Measurements from ENCODE around the gene ACTRT2. TPM values are rescaled to one million over a fixed set of nuclear protein-coding genes. Genes with fewer than 3 reads are reported as not detected.

The ACTRT2 gene
- total RNA-seq, 1 experiment from 2014 or later = not detected

DNA sequence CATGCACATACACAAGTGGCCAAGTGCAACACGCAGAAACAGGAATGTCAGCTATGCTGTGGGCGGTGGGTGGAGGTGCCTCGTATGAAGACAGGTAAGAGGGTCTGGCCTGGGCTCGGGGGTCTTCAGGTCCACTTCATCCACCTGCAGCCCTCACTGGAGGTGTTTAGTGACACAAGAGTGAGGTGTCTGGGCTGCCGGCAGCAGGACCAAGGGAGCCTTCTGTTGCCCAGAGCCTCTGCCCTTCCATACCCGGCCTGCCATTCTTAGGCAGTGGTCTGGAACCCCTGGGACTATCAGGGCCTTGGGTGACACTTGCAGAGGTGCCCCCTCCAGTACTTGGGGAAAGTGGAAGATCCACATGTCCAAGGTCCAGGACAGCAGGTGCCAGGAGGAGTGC is 21.7 kb upstream of the ACTRT2 start:
- ChIA-PET POLR2A (ENCODE audit: low non-redundant PET) (no interaction called here), CTCF (no interaction called here)
- Histone ChIP-seq H3K27ac (ENCODE audit: low read depth, low read length, poor library complexity, severe bottlenecking) (no peak overlapping the region), H3K36me3 (ENCODE audit: insufficient read depth, low read length, poor library complexity, severe bottlenecking) (no peaks in the 10 kb centered on the region), H3K4me3 (ENCODE audit: low read depth, low read length, poor library complexity, severe bottlenecking) (no peak overlapping the region), H3K4me1 (ENCODE audit: insufficient read depth, low read length, poor library complexity, severe bottlenecking) (no peaks in the 10 kb centered on the region), H3K9me3 (ENCODE audit: low read depth, low read length, poor library complexity, severe bottlenecking) (peaks cover 2% of the 10 kb centered on the region), H3K27me3 (replicated peaks; ENCODE audit: insufficient read depth, low read depth, low read length, poor library complexity) (peaks cover 38% of the 10 kb centered on the region)
- no TSS peak for BruUV-seq (replicated peaks)
- intact Hi-C loops (cut with micrococcal nuclease; ENCODE audit: unreplicated experiment) = no loop called here
- TF ChIP-seq EZH2 (IDR thresholded peaks at IDR 0.05; ENCODE audit: borderline replicate concordance, low read depth, low read length, poor library complexity, severe bottlenecking) = no peak
- TF ChIP-seq, protein P1, sequence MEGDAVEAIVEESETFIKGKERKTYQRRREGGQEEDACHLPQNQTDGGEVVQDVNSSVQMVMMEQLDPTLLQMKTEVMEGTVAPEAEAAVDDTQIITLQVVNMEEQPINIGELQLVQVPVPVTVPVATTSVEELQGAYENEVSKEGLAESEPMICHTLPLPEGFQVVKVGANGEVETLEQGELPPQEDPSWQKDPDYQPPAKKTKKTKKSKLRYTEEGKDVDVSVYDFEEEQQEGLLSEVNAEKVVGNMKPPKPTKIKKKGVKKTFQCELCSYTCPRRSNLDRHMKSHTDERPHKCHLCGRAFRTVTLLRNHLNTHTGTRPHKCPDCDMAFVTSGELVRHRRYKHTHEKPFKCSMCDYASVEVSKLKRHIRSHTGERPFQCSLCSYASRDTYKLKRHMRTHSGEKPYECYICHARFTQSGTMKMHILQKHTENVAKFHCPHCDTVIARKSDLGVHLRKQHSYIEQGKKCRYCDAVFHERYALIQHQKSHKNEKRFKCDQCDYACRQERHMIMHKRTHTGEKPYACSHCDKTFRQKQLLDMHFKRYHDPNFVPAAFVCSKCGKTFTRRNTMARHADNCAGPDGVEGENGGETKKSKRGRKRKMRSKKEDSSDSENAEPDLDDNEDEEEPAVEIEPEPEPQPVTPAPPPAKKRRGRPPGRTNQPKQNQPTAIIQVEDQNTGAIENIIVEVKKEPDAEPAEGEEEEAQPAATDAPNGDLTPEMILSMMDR (conservative IDR thresholded peaks at IDR 0.05; ENCODE audit: low read depth, low read length) = no peak
- DNase-seq (ENCODE audit: low spot score) = no peak

DNA sequence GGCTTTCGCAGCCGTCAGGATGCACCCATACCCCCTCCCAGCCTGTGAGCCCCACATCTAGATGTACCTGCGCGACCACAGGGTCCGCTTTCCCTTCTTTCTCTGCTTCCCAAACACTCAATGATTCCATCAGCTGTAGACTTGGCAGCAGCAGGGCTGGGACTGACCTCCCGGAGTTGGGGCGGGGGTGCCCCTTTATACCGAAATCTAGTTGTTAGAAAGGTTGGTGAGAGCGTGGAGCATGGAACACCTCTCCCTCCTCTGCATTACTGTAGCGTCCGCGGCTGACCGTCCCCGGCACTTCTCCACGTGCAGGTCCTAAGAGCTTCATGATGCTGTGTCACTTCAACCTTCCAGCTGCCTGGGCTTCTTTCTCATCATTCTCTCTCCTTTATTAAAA is 21.1 kb upstream of the ACTRT2 start:
- BruUV-seq (replicated peaks) = no TSS peak
- DNase-seq (ENCODE audit: low spot score) = no peak
- no peaks in the 10 kb centered on the region for H3K36me3 ChIP-seq (ENCODE audit: insufficient read depth, low read length, poor library complexity, severe bottlenecking)
- TF ChIP-seq EZH2 (IDR thresholded peaks at IDR 0.05; ENCODE audit: borderline replicate concordance, low read depth, low read length, poor library complexity, severe bottlenecking) = no peak
- TF ChIP-seq, protein P1 (conservative IDR thresholded peaks at IDR 0.05; ENCODE audit: low read depth, low read length) = no peak
- no peak overlapping the region for H3K27ac ChIP-seq (ENCODE audit: low read depth, low read length, poor library complexity, severe bottlenecking)
- H3K4me1 ChIP-seq (ENCODE audit: insufficient read depth, low read length, poor library complexity, severe bottlenecking) = no peaks in the 10 kb centered on the region
- H3K27me3 ChIP-seq (replicated peaks; ENCODE audit: insufficient read depth, low read depth, low read length, poor library complexity) = peaks cover 42% of the 10 kb centered on the region
- no peaks in the 10 kb centered on the region for H3K9me3 ChIP-seq (ENCODE audit: low read depth, low read length, poor library complexity, severe bottlenecking)
- no peak overlapping the region for H3K4me3 ChIP-seq (ENCODE audit: low read depth, low read length, poor library complexity, severe bottlenecking)
- intact Hi-C loops (cut with micrococcal nuclease; ENCODE audit: unreplicated experiment) = no loop called here
- CTCF ChIA-PET = no interaction called here
- POLR2A ChIA-PET (ENCODE audit: low non-redundant PET) = no interaction called here

DNA sequence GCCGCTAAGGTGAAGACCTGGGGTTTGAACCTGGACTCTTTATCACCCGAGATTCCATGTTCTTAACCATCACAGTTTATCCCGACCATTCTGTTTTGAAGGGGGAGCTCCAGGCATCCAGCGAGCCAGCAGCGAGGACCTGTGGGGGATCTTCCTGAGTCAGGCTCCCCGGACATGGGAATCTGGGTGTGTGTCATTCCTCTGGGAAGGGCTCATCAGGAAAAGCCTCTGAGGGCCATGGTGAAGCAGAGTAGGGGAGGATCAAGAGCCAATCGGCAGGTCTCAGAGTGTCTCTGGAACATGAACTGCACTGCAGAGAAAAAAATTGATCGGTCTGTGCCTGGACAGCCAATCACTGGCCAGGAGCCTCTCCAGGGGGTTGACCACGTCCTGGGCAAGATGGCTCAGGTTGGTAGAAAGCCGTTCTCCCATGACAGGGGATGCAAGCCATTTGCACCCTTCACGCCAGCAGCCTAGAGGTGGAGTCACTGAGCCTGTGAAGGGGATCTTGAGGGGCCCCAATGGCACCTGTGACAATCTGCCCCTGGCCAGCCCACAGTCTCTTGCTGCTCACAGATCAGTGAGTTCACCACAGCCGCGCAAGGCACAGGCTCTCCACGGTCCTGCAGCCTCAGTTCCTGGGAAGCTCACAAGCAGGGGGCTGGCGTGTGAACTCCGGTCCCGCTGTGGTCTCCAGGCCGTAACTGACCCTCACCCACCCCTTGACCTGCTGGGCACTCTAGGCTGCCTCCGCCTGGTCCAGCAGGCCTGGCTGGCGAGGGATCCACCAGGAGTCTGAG is 20.4 kb upstream of the ACTRT2 start:
- Histone ChIP-seq H3K36me3 (ENCODE audit: insufficient read depth, low read length, poor library complexity, severe bottlenecking) (no peaks in the 10 kb centered on the region), H3K9me3 (ENCODE audit: low read depth, low read length, poor library complexity, severe bottlenecking) (no peaks in the 10 kb centered on the region), H3K27ac (ENCODE audit: low read depth, low read length, poor library complexity, severe bottlenecking) (no peak overlapping the region), H3K27me3 (replicated peaks; ENCODE audit: insufficient read depth, low read depth, low read length, poor library complexity) (peaks cover 42% of the 10 kb centered on the region), H3K4me1 (ENCODE audit: insufficient read depth, low read length, poor library complexity, severe bottlenecking) (no peaks in the 10 kb centered on the region), H3K4me3 (ENCODE audit: low read depth, low read length, poor library complexity, severe bottlenecking) (no peak overlapping the region)
- ChIA-PET CTCF (no interaction called here), POLR2A (ENCODE audit: low non-redundant PET) (no interaction called here)
- no peak for DNase-seq (ENCODE audit: low spot score)
- intact Hi-C loops (cut with micrococcal nuclease; ENCODE audit: unreplicated experiment) = no loop called here
- TF ChIP-seq, protein P1 (conservative IDR thresholded peaks at IDR 0.05; ENCODE audit: low read depth, low read length) = no peak
- TF ChIP-seq EZH2 (IDR thresholded peaks at IDR 0.05; ENCODE audit: borderline replicate concordance, low read depth, low read length, poor library complexity, severe bottlenecking) = no peak
- no TSS peak for BruUV-seq (replicated peaks)
